Mucosa of descending colon (tissue), 3 donors: ENCODE results near the gene MCTP1. TPM values are rescaled to one million over a fixed set of nuclear protein-coding genes. Genes with fewer than 3 reads are reported as not detected.
A peak's percentile ranks its signal among the peaks of the same experiment; 100 is the strongest.

Experiments used
- ATAC-seq: fragments of 200-7000 bp; cut with Tn5 transposase; one replicate; pipeline ENCODE4 v1.9.1; 2020; ENCODE audit warnings: mild to moderate bottlenecking, moderate library complexity
- DNase-seq, 3 donors: peaks; one replicate each; pipeline ENCODE4 v3.0.0-alpha.2; 2020
- H3K36me3 ChIP-seq: fragments of 200-600 bp; one replicate; pipeline ENCODE4 v1.8.0; 2021; ENCODE audit warnings: low read depth, mild to moderate bottlenecking
- H3K4me1 ChIP-seq: fragments of 200-600 bp; one replicate; pipeline ENCODE4 v1.8.0; 2021; ENCODE audit warnings: low read depth, mild to moderate bottlenecking
- H3K4me3 ChIP-seq: fragments of 200-600 bp; one replicate; pipeline ENCODE4 v1.8.0; 2021; ENCODE audit warnings: mild to moderate bottlenecking
- H3K9me3 ChIP-seq: fragments of 200-600 bp; one replicate; pipeline ENCODE4 v1.8.0; 2021; ENCODE audit warnings: mild to moderate bottlenecking
- intact Hi-C, 2 donors: fragments of 100-400 bp; cut with DNase I in 1 of 2; cut with micrococcal nuclease in 1 of 2; formaldehyde crosslinking; loops; one replicate each; pipeline versions ENCODE4 v1.11.0 to v1.11.1; 2022; cut with DNase I, micrococcal nuclease
- total RNA-seq, 3 donors: library from RNA; stranded (reverse); fragmentation: NEBNext Ultra II Directional in 2 of 3; extraction: Animal tissue kit (Norgen Biotek cat#: 25700) in 2 of 3; gene quantifications; one replicate each; pipeline versions ENCODE4 v1.2.1 to v1.2.4, GENCODE V29; 2021 to 2023
- TF ChIP-seq, protein P1 (sequence below): fragments of 200-600 bp; IDR thresholded peaks from one replicate; pipeline ENCODE4 v1.8.0; 2022; ENCODE audit warnings: antibody characterized with exemption, mild to moderate bottlenecking
- donor health status: DM: no; HTN: no; CAD: no; lungs with moderate emphysema.
- donor health status: DM: no; HTN: no; CAD: no.
- donor health status: DM: no; HTN: yes; CAD: no.

Gene MCTP1
- total RNA-seq, 3 donors from 2014 or later = 6.8 to 12.3 (median 7.7) TPM

DNA sequence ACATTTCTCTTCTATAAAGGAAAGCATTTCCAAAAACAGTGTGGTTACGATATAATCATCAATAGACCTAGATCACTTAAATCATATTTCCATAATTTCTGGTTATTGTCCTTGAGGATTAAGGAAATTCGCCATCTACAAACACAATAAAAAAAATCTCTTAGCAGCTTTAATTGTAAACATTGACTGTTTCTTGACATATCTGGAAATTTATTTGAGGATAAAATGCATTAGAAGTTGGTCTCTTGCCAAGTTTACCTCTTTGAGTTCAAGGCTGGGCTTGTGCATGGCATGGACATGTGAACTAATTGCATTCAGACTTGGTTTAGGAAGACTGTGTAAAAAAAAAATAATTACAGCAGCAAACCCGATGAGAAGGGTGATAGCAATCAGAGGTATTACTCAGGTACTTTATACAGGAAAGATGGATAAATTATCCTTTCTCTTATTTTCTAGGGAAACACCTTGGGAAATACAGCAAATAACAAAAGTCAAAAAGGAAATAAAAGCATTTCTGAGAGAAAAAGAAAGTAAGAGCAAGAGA lies 428.6 kb downstream of the MCTP1 start:
- H3K36me3 ChIP-seq = no peaks in the 10 kb centered on the region
- H3K9me3 ChIP-seq = no peaks in the 10 kb centered on the region
- H3K4me1 ChIP-seq = no peaks in the 10 kb centered on the region
- no peak for DNase-seq
- no peak for ATAC-seq
- TF ChIP-seq, protein P1, sequence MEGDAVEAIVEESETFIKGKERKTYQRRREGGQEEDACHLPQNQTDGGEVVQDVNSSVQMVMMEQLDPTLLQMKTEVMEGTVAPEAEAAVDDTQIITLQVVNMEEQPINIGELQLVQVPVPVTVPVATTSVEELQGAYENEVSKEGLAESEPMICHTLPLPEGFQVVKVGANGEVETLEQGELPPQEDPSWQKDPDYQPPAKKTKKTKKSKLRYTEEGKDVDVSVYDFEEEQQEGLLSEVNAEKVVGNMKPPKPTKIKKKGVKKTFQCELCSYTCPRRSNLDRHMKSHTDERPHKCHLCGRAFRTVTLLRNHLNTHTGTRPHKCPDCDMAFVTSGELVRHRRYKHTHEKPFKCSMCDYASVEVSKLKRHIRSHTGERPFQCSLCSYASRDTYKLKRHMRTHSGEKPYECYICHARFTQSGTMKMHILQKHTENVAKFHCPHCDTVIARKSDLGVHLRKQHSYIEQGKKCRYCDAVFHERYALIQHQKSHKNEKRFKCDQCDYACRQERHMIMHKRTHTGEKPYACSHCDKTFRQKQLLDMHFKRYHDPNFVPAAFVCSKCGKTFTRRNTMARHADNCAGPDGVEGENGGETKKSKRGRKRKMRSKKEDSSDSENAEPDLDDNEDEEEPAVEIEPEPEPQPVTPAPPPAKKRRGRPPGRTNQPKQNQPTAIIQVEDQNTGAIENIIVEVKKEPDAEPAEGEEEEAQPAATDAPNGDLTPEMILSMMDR = no peak
- intact Hi-C loops = no loop called here
- no peak overlapping the region for H3K4me3 ChIP-seq

DNA sequence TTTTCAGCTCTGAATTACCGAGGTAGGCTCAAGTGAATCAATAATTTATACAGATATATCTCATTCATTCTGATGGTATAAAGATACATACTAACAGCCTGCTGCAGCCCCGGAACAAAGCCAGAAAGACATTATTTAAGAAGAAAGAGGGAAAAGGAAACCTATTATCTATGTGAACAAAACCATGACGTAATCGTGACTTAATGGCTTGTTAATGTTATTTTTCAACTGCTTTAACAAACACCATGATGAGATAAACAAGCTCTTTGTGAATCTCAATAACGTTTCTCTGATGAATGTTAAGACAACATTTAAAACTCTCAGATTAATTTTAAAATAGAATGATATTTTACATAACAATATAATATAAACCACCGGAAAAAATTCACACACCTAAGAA lies 429.4 kb downstream of the MCTP1 start:
- no peak overlapping the region for H3K4me3 ChIP-seq
- ATAC-seq (no peak), DNase-seq (no peak)
- TF ChIP-seq, protein P1 = no peak
- intact Hi-C loops = no loop called here
- no peaks in the 10 kb centered on the region for H3K4me1 ChIP-seq
- no peaks in the 10 kb centered on the region for H3K36me3 ChIP-seq
- H3K9me3 ChIP-seq = no peaks in the 10 kb centered on the region

DNA sequence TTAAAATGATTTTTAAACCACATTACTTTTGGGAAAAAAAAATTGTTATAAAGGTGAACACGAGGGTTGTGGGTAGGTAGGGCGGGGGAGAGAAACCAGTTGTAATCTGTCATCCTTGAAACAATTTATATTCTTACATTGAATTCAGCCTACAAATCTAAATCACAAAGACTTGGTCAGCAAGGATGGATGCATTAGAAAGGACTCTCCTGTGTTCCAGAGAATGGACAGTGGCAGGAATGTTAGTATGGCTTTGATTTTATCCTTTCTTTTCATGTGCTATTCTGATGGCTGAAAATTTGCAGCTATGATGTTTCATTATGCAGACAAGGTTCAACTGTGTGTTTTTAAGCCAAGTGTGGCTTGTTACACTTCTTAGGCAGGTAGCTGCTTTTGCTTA lies 431.8 kb downstream of the MCTP1 start:
- Histone ChIP-seq H3K36me3 (no peaks in the 10 kb centered on the region), H3K4me1 (no peaks in the 10 kb centered on the region), H3K4me3 (no peak overlapping the region), H3K9me3 (no peaks in the 10 kb centered on the region)
- ATAC-seq (no peak), DNase-seq (no peak)
- TF ChIP-seq, protein P1 = no peak
- intact Hi-C loops = no loop called here

DNA sequence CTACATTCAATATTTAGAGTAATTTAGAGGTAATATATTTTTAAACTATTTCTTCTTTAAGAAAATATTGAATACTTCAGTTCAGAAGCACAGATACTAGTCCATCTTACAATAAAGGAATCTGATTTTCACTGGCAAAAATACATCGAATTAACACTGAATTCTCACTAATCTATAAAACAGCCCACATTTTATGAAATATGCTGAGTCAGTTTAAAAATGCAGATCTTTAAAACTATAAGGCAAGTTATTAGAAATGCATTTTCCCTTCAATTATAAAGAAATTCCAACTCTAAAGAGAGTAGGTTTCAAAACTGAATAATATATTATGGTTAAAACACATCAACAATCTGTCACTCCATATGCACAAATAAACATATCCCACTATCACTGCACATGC lies 433.9 kb downstream of the MCTP1 start:
- no peak for DNase-seq
- Histone ChIP-seq H3K4me3 (no peak overlapping the region), H3K36me3 (no peaks in the 10 kb centered on the region), H3K4me1 (no peaks in the 10 kb centered on the region), H3K9me3 (no peaks in the 10 kb centered on the region)
- TF ChIP-seq, protein P1 = no peak
- intact Hi-C loops = no loop called here
- ATAC-seq = no peak

DNA sequence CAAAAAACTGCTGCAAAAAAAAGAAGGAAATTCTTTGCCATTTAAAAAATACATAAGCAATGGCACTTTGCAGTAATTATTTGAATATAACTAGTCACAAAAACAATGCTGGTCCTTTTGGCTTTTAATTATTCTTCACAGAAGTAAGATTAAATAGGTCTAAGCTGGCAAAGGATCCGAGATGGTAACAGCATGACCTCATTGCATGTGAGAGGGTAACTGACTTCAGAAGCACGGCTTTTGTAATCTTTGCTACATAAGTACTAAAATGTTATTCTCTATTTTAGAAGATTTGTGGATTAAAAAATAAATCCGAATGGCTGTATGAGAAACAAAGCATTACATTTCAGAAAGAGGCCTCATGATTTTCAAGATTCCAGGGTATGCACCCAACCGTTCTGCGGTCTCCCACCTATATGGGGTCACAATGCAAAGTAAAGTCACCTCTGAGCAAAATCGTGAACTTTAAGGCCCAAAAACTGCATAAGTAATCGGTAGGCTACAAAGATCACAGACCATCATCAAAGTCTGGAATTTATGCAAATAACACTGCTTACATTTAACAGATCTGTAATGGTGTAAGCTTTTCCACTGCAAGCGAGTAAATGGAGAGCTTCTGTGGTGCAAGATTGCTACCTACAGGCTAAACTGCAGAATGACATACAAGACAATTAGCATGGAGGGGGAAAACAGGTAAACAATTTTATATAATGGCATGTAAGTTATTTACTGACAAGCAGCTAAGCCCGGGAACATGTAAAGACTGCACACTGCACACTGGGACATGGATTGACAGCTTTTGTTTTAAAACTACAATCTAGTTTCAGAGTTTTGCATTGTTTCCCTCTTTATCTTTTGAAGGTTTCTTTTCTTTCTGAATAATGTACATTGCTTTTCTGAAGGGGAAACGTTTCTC lies 434.8 kb downstream of the MCTP1 start:
- Histone ChIP-seq H3K4me1 (no peaks in the 10 kb centered on the region), H3K4me3 (no peak overlapping the region), H3K36me3 (no peaks in the 10 kb centered on the region), H3K9me3 (no peaks in the 10 kb centered on the region)
- DNase-seq (no peak), ATAC-seq (peak; percentile 47)
- intact Hi-C loops = no loop called here
- TF ChIP-seq, protein P1 = no peak
